NCI-H2107 treated with DMSO at 0.1 percent for 48 hours (cell line): ENCODE data around the gene PRKAG2.
"Not testable (repeated sequence)": the region's sequence is repeated elsewhere in the genome, so short reads cannot be mapped to it uniquely, and the experiment has no call there.

Experiments
- DNase-seq: peaks from one replicate; lab custom pipeline; 2025; ENCODE audit not compliant: unreplicated experiment; lab: John Stamatoyannopoulos, UW

The PRKAG2 gene

DNA sequence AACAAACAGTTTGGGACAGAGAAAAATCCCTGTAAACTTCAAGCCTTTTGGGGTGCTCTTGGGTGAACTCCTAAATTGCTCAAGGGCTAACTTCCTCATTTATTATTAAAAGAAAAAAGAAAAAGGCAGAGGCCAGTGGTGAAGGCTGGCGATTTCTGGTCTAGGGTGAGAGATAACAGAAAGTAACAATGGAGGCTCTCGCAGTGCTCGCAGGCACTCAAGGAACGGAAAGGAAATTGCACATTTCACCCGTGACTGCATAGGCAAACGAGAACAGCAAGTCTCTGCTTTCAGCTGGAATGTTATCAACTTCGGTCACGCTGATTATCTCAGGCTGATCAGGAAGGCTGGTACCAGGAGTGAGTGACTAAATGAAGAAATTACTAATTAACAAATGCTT, 70.7 kb downstream of the PRKAG2 start:
- DNase-seq = no peak

DNA sequence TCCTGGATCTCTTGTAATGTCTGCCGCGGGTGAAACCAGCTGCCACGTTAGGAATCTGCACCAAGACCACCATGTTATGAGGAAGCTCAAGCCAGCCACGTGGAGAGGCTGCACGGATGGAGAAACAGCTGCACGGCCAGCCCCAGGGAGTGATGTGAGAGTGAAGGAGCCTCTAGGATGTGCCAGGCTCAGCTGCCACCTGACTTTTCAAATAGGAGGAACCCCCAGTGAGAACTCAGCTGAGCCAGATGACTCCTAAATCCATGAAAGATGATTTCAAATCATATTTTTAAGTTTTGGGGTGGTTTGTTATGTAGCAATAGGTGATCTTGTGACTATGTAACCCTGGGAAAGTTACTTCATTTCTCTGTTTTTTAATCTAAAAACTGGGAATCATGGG, 71.7 kb downstream of the PRKAG2 start:
- no peak for DNase-seq

- no peak for DNase-seq
Observed at GRCh38 chr7:151804756-151805155, 72.2 kb downstream of the PRKAG2 start.

- DNase-seq = no peak
Observed at GRCh38 chr7:151803841-151804240, 73.1 kb downstream of the PRKAG2 start.

DNA sequence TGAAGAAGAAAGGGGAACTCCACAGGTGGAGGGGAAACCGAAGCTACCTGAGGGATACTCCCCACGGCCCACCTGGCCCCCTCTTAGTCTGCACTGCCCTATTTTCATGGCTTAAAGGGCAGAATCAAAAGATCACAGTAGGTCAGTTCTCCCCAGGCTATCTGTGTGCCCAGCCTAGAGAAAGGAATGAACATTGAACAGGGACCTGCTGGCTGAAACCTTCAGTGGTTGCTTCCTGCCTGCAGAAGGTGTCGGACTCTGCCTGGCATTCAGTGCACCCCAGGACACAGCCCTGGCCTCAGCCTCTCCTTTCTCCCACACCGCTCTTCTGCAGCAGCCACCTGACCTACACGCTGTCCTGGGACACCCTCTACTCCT, 74.5 kb downstream of the PRKAG2 start:
- no peak for DNase-seq

DNA sequence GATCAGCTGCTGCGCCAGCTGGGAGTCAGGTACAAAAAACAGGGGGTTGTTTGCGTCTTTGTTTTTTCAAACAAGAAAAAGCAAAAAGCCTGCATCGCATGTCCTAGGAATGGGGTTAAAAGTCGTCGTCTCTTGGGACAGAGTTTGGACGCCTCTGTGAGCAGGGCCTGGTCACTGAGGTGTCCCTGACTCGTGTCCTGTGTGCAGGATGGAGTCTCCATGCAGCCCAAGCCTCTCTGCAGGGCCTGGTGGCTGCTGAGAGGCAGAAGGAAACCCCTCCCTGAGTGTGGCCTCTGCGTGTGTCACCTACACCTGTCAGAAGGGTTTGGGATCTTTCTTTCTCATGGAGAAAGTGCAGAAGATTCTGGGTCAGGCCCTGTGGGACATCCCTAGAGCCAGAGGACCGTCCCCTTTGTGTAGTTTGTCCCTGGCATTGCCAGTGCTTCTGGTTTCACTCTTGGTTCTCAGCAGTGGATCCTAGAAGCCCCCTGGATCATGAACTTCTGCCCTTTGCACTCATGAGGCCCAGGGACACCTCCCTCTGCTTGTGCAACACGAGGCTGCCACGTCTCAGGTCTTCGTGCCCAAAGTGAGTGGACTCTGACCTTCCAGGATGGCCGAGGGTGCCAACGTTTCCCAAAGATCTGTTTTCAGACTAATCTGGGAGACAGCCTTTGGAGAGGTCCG, 75.0 kb downstream of the PRKAG2 start:
- DNase-seq = no peak

DNA sequence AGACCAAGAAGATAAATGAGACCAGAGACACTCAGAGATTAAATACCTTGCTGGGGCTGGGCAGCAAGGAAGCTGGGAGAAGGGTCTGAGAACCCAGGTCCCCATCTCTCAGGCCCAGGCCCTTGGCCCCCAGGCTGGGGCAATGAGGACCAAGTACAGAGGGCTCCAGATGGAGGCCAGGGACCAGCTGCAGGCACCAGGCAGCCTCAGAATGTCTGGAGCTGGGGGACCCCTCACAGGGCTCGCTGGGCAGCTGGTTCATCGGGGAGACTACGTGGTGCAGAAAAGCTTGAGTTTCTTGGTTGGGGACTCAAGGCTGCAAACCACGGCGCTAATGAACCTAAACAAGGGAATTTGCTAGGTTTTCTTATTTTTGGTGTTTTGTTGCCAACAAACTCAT, 75.6 kb downstream of the PRKAG2 start:
- DNase-seq = no peak

DNA sequence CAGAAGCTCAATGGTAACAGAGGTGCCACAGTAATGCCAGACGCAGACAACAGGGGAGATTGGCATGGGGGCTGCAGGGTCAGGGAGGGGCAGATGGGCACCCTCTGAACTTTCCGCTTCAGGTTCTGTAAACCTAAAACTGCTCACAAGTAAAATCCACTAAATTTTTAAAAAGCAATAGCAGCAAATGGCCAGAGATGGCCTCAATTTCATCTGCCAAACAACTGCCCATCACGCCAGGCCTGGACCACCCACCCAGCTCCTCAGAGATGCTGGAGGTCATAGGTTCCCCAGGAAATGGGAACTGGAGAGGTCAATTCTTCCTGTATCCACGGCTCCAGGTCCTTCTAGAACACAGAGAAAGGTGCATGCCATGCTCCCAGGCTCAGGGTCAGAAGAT, 76.1 kb downstream of the PRKAG2 start:
- DNase-seq = no peak

- DNase-seq = no peak
Observed at GRCh38 chr7:151800391-151800790, 76.5 kb downstream of the PRKAG2 start.

DNA sequence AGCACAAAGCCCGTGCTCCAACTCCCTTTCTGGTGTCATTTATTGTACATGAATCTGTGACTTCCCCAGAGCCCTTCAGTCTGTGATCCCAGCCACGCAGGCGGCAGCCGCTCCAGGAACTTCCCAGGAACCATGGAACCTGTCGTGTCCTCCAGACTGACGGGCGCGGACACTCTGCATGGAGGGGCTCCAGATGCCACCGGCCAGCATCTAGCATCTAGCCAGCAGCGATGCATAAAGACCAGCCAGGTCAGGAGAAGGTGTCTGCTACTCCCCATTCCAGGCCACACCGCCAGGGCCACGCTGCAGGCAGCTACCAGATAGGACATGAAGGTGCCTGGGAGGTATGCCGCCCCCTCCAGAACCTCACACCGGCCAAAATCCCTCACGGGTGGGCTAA, 77.4 kb downstream of the PRKAG2 start:
- DNase-seq = no peak

GRCh38 chr7:151798851-151799448, 78.0 kb downstream of the PRKAG2 start:
- DNase-seq = no peak

GRCh38 chr7:151797667-151798307, 79.1 kb downstream of the PRKAG2 start:
- DNase-seq = not testable (repeated sequence)

DNA sequence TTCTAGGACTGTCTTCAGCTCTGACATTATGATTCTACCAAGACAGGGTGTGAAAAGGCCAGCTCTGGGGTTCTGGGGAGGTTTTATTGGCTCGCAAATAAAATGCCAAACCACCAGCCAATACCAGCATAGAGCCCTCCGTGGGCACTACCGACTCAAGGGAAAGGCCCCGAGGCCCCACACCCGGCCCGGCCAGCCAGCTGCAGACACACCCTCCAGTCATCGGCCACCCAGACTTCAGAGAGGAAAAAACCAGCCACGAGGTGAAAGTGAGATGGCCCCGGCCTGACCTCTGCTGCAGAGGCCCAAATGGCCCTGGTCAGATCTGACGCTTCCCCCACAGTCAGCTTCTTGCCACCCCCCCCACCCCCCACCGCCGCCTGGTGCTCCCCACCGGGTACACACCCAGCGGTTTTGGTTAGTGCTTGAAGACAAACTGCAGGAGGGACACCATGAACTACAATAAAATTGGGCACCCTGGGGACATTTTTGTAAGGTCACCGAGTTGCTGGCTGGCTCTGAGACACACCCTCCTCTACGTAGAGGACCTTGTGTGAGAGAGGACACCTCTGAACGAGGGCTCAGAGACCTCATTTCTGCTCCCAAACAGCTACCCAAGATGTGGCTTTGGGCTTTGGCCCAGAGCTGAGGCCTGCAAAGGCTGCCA, 79.9 kb downstream of the PRKAG2 start:
- DNase-seq = no peak

DNA sequence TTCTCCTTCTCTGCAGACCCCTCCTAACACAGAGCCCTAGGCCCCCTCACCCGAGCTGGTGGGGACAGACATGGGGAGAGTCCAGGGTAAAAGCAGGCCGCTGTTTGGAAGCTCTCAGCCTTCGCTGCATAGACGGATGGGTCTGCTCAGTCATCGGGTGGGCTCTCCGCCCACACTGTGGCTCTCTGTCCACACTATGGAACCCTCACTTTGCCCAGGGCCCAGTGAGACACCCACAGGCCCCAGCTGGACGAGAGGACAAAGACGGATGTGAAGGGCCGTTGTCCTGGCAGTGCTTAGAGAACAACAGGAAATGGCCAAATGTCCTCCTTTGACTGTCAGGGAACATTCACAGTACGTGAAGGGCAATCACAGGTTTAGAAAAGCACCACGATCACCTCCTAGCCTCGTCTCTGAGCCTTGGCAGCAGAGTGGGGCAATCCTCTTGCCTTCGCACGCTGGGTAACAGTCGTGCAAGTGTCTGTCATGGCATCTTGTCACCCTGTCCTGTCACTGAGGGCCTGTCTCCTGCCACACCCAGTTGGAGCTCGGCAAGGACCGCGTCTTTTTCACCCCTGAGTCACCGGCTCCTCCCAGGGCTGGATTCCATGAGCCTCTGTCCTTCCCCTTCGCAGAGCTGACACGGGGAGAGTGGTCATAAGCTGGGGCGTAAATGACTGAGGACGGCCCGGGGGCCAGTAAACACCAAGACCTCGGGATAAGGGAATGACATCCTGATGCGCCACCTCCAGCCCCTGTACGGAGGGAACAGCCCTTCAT, 80.6 kb downstream of the PRKAG2 start:
- DNase-seq = no peak

GRCh38 chr7:151795168-151795811, 81.6 kb downstream of the PRKAG2 start:
- DNase-seq = no peak

- no peak for DNase-seq
Observed at GRCh38 chr7:151794508-151795167, 82.3 kb downstream of the PRKAG2 start.

- no peak for DNase-seq
Observed at GRCh38 chr7:151793991-151794507, 82.9 kb downstream of the PRKAG2 start.

GRCh38 chr7:151793531-151793951, 83.4 kb downstream of the PRKAG2 start:
- no peak for DNase-seq

GRCh38 chr7:151792636-151793035, 84.3 kb downstream of the PRKAG2 start:
- no peak for DNase-seq

- DNase-seq = no peak
Observed at GRCh38 chr7:151792086-151792485, 84.8 kb downstream of the PRKAG2 start.
